MM.1S (cell line): ENCODE results near the gene ALLC.
"Not testable (repeated sequence)": the region's sequence is repeated elsewhere in the genome, so short reads cannot be mapped to it uniquely, and the experiment has no call there.

ENCODE experiments used
- DNase-seq: peaks from one replicate; pipeline ENCODE4 v3.0.0-alpha.2; 2015
- H2AFZ ChIP-seq: fragments of 300-600 bp; sonication (generic); 2 replicates; pipeline ENCODE4 v1.6.0; 2016; ENCODE audit warnings: antibody characterized with exemption, low read length
- H3F3A ChIP-seq: fragments of 300-600 bp; sonication (generic); 2 replicates; pipeline ENCODE4 v1.6.1; 2016; ENCODE audit warnings: mild to moderate bottlenecking, antibody characterized with exemption, low read length, moderate library complexity, mixed read lengths; ENCODE audit not compliant: insufficient read depth
- H3K27ac ChIP-seq: fragments of 300-600 bp; sonication (generic); 2 replicates; pipeline ENCODE4 v1.5.1; 2016; ENCODE audit warnings: mild to moderate bottlenecking, low read length
- H3K27me3 ChIP-seq: fragments of 300-600 bp; sonication (generic); replicated peaks from 2 replicates; pipeline ENCODE4 v1.6.0; 2016; ENCODE audit warnings: low read length; ENCODE audit not compliant: insufficient read depth
- H3K36me3 ChIP-seq: fragments of 300-600 bp; sonication (generic); replicated peaks from 2 replicates; pipeline ENCODE4 v1.6.1; 2016; ENCODE audit warnings: mild to moderate bottlenecking, low read length, mixed read lengths; ENCODE audit not compliant: insufficient read depth
- H3K4me1 ChIP-seq: fragments of 300-600 bp; sonication (generic); 2 replicates; pipeline ENCODE4 v1.6.1; 2016; ENCODE audit warnings: low read length, mixed read lengths
- H3K4me2 ChIP-seq: fragments of 300-600 bp; sonication (generic); 2 replicates; pipeline ENCODE4 v1.6.0; 2016; ENCODE audit warnings: low read depth, low read length
- H3K4me3 ChIP-seq: fragments of 300-600 bp; sonication (generic); 2 replicates; pipeline ENCODE4 v1.5.1; 2016; ENCODE audit warnings: low read length, mixed read lengths
- H3K79me2 ChIP-seq: fragments of 300-600 bp; sonication (generic); 2 replicates; pipeline ENCODE4 v1.6.1; 2016; ENCODE audit warnings: mixed run types, low read length, mixed read lengths
- H3K9ac ChIP-seq: fragments of 300-600 bp; sonication (generic); 2 replicates; pipeline ENCODE4 v1.6.1; 2016; ENCODE audit warnings: low read length, mixed read lengths
- H3K9me2 ChIP-seq: fragments of 300-600 bp; sonication (generic); replicated peaks from 2 replicates; pipeline ENCODE4 v1.6.1; 2016; ENCODE audit warnings: mild to moderate bottlenecking, low read length, mixed read lengths; ENCODE audit not compliant: insufficient read depth
- H3K9me3 ChIP-seq: fragments of 300-600 bp; sonication (generic); replicated peaks from 2 replicates; pipeline ENCODE4 v1.6.1; 2016; ENCODE audit warnings: mild to moderate bottlenecking, low read length, mixed read lengths; ENCODE audit not compliant: insufficient read depth
- H4K20me1 ChIP-seq: fragments of 300-600 bp; sonication (generic); 2 replicates; pipeline ENCODE4 v1.6.1; 2016; ENCODE audit warnings: mild to moderate bottlenecking, low read length, moderate library complexity, mixed read lengths; ENCODE audit not compliant: insufficient read depth
- EZH2 ChIP-seq: fragments of 300-600 bp; sonication (generic); optimal IDR thresholded peaks from 2 replicates; pipeline ENCODE3; 2017; ENCODE audit warnings: low read depth, mild to moderate bottlenecking, antibody characterized with exemption, low read length, mixed read lengths
- EZH2phosphoT487 ChIP-seq: fragments of 300-600 bp; sonication (generic); IDR thresholded peaks from 2 replicates; pipeline ENCODE4 v1.6.1; 2018; ENCODE audit warnings: antibody characterized with exemption, low read length
- TF ChIP-seq, protein P1 (sequence below): fragments of 300-600 bp; sonication (generic); IDR thresholded peaks from 2 replicates; pipeline ENCODE4 v1.5.1; 2016; ENCODE audit warnings: antibody characterized with exemption, low read length, mixed read lengths

The ALLC gene

GRCh38 chr2:3617198-3617890 is 40.7 kb upstream of the ALLC start:
- no peak overlapping the region for H3K4me3 ChIP-seq
- H3K36me3 ChIP-seq, result no peaks in the 10 kb centered on the region
- H3K27me3 ChIP-seq, result no peaks in the 10 kb centered on the region
- no peaks in the 10 kb centered on the region for H4K20me1 ChIP-seq
- no peak overlapping the region for H3K27ac ChIP-seq
- H3K4me1 ChIP-seq, result no peaks in the 10 kb centered on the region
- no peaks in the 10 kb centered on the region for H3K9me3 ChIP-seq
- no peak overlapping the region for H3K9ac ChIP-seq
- no peak for DNase-seq
- TF ChIP-seq EZH2phosphoT487, result no peak
- TF ChIP-seq EZH2, result no peak
- TF ChIP-seq, protein P1, sequence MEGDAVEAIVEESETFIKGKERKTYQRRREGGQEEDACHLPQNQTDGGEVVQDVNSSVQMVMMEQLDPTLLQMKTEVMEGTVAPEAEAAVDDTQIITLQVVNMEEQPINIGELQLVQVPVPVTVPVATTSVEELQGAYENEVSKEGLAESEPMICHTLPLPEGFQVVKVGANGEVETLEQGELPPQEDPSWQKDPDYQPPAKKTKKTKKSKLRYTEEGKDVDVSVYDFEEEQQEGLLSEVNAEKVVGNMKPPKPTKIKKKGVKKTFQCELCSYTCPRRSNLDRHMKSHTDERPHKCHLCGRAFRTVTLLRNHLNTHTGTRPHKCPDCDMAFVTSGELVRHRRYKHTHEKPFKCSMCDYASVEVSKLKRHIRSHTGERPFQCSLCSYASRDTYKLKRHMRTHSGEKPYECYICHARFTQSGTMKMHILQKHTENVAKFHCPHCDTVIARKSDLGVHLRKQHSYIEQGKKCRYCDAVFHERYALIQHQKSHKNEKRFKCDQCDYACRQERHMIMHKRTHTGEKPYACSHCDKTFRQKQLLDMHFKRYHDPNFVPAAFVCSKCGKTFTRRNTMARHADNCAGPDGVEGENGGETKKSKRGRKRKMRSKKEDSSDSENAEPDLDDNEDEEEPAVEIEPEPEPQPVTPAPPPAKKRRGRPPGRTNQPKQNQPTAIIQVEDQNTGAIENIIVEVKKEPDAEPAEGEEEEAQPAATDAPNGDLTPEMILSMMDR, result no peak
- no peaks in the 10 kb centered on the region for H3F3A ChIP-seq
- no peak overlapping the region for H3K4me2 ChIP-seq
- no peak overlapping the region for H2AFZ ChIP-seq
- no peaks in the 10 kb centered on the region for H3K9me2 ChIP-seq
- no peaks in the 10 kb centered on the region for H3K79me2 ChIP-seq

GRCh38 chr2:3618367-3618766 is 39.6 kb upstream of the ALLC start:
- Histone ChIP-seq H3K9me3 (no peaks in the 10 kb centered on the region), H3K27me3 (no peaks in the 10 kb centered on the region)
- no peak for TF ChIP-seq EZH2phosphoT487
- no peak for TF ChIP-seq EZH2
- TF ChIP-seq, protein P1, result no peak

GRCh38 chr2:3619033-3619432 is 39.0 kb upstream of the ALLC start:
- H3K4me1 ChIP-seq, result no peaks in the 10 kb centered on the region
- H3K79me2 ChIP-seq, result no peaks in the 10 kb centered on the region
- no peak overlapping the region for H3K4me3 ChIP-seq
- H3K9me2 ChIP-seq, result no peaks in the 10 kb centered on the region
- H4K20me1 ChIP-seq, result no peaks in the 10 kb centered on the region
- H3K27ac ChIP-seq, result no peak overlapping the region
- DNase-seq, result no peak
- H3K4me2 ChIP-seq, result no peak overlapping the region
- H3K27me3 ChIP-seq, result no peaks in the 10 kb centered on the region
- TF ChIP-seq EZH2phosphoT487 (no peak), EZH2 (no peak)
- TF ChIP-seq, protein P1, result no peak
- H3K9ac ChIP-seq, result no peak overlapping the region
- no peaks in the 10 kb centered on the region for H3F3A ChIP-seq
- H3K9me3 ChIP-seq, result no peaks in the 10 kb centered on the region
- H3K36me3 ChIP-seq, result no peaks in the 10 kb centered on the region
- H2AFZ ChIP-seq, result no peak overlapping the region

More at GRCh38 chr2:3618367-3618766, 39.6 kb upstream of the ALLC start:
- no peak for DNase-seq
- H2AFZ ChIP-seq, result no peak overlapping the region
- H3K36me3 ChIP-seq, result no peaks in the 10 kb centered on the region
- H3F3A ChIP-seq, result no peaks in the 10 kb centered on the region
- no peaks in the 10 kb centered on the region for H4K20me1 ChIP-seq
- no peaks in the 10 kb centered on the region for H3K4me1 ChIP-seq
- no peak overlapping the region for H3K4me3 ChIP-seq
- no peaks in the 10 kb centered on the region for H3K79me2 ChIP-seq
- no peak overlapping the region for H3K9ac ChIP-seq
- H3K27ac ChIP-seq, result no peak overlapping the region
- H3K9me2 ChIP-seq, result no peaks in the 10 kb centered on the region
- H3K4me2 ChIP-seq, result no peak overlapping the region

DNA sequence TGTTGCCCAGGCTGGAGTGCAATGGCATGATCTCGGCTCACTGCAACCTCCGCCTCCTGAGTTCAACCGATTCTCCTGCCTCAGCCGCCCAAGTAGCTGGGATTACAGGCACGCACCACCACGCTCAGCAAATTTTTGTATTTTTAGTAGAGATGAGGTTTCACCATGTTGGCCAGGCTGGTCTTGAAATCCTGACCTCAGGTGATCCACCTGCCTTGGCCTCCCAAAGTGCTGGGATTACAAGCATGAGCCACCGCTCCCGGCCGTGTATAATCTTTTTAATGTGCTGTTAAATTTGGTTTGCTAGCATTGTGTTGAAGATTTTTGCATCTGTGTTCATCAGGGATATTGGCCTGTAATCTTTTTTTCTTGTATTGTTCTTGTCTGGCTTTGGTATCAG is 38.3 kb upstream of the ALLC start:
- H3K79me2 ChIP-seq, H3K27me3 ChIP-seq, H3K9ac ChIP-seq, H2AFZ ChIP-seq, H3F3A ChIP-seq, H3K36me3 ChIP-seq, H3K9me3 ChIP-seq, H3K27ac ChIP-seq, DNase-seq, H4K20me1 ChIP-seq, H3K9me2 ChIP-seq, H3K4me1 ChIP-seq, H3K4me2 ChIP-seq, H3K4me3 ChIP-seq: not testable (repeated sequence)
